Activated naive CD8-positive, alpha-beta T cell treated with anti-CD3 and anti-CD28 coated beads, Interleukin-2, amount 50 U/mL, for 16 hours (primary cell): ENCODE data around the gene ARHGAP12.
"Not testable (repeated sequence)": the region's sequence is repeated elsewhere in the genome, so short reads cannot be mapped to it uniquely, and the experiment has no call there.

ENCODE experiments used
- DNase-seq: peaks from one replicate; pipeline ENCODE4 v3.0.0-alpha.2; 2020; ENCODE audit warnings: low read depth, low spot score

Gene ARHGAP12

GRCh38 chr10:31928549-31929260 lies at the start of gene ARHGAP12:
TSS of gene ARHGAP12 (minus strand) at chr10:31928831. CDS start at chr10:31908855, 19,976 bp downstream.
- peak; percentile 56 for DNase-seq

GRCh38 chr10:31978156-31978483 lies 49.5 kb upstream of the ARHGAP12 start:
- DNase-seq = no peak

DNA sequence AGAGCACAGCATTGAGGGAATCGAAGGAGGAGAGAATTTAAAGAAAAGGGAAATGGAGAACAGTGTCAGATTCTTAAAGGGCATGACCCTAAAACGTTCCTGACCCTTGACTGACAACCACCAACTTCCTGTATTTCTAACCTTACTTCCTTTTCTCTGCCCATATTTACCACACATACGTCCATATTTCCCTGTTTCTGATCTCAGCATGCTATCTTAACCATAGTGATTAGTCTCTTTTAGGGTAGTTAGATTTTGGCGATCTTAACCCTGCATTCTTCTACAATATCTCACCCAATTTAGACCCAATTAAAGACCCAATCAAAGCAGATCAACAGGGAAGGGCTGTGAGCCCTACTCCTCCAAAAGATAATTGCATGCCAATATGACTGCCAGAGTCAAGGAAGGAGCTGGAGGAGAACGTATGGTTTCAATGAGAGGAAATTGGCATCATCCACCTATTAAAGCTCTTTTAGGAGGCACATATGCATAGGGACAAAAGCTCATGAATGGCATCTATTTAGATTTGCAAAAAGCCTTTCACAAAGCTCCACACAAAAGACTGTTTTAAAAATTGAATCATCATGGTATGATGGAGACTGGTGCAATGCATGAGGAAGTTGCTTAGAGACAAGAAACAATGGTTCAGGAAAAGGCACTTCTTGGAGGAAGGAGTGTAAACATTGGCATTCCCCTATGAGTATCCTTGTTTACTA lies 49.0 kb upstream of the ARHGAP12 start:
- DNase-seq = no peak

DNA sequence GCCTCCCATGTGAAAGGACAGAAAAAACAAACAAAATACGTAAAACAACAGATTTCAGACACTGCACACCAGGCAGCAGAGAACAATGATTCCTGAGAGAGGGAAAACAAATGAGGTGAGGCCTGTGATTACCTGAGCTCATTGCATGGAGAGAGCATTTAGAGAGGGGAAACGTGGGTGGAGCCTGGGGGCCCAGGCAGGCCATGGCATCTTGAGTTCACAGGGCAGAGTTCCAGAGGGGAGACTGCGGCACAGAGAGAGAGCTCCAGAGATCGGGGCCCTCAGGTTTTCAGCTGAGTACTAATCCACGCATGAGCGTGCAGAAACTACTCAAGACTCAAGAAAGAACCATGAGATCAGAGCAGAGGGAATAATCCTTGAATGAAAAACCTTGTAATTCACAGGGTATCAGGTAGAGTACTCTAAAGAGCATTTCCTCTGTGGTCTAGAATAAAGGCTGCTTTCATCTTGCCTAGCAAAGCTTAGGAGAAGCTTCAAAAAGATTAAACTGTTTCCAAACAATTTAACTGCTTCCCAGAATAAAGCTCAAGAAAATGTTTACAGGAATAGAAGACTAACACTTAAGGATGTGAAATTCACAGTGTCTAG lies 46.6 kb upstream of the ARHGAP12 start:
- no peak for DNase-seq

DNA sequence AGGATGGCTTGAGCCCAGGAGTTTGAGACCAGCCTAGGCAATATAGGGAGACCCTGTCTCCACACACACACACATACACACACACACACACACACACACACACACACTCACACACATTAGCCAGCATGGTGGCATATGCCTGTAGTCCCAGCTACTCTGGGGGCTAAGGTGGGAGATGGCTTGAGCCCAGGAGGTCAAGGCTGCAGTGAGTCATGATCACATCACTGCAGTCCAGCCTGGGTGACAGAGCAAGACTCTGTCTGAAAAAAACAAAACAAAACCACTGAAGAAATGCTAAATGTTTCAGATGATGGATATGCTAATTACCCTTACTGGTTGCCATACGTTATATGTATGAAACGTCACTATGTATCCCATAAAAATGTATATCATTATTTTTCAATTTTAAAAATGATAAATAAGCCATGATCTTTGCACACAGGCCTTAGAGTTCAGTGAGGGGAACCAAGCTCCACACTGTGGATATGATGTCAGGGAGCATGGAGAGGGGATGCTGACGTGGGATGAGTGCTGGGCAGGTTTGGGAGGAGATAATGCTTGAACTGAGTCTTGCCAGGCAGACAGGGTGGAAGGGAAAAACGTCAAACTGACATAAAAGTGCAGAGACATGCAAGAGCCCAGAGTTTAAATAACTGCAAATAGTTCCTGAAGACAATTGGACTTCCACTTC lies 45.9 kb upstream of the ARHGAP12 start:
- DNase-seq = no peak

DNA sequence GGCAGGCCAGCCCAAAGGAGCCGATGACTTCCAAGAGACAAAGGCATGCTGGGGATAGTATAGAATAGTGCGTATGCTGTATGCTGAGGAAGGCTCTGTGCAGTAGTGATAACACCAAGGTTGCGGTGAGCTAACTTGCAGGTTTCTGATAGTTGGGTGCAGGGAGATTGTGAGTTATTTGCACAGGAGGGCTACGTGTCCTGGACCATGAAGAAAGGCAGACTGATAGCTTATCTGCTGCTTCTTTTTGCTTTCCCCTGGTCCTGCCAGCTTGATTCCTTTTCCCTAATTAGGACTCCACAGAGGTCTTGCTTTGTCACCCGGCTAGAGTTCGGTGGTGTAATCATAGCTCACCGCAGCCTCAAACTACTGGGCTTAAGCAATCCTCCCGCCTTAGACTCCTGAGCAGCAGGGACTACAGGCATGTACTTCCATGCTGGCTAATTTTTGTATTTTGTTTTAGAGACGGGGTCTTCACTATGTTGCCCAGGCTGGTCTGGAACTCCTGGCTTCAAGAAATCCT lies 43.9 kb upstream of the ARHGAP12 start:
- no peak for DNase-seq

- not testable (repeated sequence) for DNase-seq
These were observed 41.2 kb upstream of the ARHGAP12 start for GRCh38 chr10:31969847-31970246.

DNA sequence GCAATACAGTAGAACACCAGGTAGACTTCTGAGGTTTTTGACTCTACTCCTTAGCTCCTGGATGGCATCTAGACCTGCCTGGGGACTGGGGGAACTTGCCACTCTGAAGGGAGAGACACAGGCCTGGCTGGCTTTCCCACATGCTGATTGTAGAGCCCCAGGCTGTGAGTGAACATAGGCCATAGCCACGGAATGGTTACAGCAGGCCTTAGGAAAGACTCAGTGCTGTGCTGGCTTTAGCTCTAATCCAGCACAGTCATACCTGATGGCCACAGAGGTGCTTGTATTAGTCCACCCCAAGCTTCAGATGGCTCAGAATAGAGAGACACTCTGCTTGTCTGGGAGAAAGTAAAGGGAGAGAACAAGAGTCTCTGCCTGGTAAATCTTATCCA lies 35.0 kb upstream of the ARHGAP12 start:
- DNase-seq = no peak

DNA sequence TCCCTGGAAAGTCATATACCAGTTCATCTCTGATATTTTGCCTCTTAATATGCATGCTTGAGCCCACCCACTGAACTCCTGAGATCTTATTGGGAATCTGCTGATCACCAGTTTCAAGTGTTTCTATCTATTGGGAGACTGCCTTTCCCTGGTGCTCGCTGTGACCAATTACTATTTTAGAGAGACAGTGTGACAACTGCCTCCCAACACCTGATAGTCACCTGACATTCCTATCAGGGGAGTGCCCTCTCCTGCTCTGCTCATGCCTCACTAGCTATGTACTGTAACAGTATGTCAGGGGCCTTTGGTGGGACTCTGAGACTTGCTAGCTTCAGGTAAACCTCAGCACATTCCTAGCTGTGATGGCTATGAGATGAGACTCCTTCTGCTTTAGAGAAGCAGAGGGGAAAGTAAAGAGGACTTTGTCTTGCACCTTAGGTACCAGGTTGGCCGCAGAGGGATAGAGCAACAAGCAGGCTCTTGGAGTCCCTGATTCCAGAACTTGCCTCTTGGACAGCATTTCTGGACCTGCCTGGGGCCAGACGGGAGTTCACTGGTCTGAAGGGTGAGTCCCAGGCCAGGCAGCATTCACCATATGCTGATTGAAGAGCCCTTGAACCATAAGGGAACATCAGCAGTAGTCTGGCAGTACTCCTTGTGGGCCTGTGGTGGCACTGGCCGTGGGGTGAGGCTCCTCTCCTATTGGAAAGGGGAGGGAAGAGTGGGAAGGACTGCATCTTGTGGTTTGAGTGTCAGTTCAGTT lies 34.4 kb upstream of the ARHGAP12 start:
- DNase-seq = no peak

- no peak for DNase-seq
These were observed 32.8 kb upstream of the ARHGAP12 start for GRCh38 chr10:31961277-31962074.

DNA sequence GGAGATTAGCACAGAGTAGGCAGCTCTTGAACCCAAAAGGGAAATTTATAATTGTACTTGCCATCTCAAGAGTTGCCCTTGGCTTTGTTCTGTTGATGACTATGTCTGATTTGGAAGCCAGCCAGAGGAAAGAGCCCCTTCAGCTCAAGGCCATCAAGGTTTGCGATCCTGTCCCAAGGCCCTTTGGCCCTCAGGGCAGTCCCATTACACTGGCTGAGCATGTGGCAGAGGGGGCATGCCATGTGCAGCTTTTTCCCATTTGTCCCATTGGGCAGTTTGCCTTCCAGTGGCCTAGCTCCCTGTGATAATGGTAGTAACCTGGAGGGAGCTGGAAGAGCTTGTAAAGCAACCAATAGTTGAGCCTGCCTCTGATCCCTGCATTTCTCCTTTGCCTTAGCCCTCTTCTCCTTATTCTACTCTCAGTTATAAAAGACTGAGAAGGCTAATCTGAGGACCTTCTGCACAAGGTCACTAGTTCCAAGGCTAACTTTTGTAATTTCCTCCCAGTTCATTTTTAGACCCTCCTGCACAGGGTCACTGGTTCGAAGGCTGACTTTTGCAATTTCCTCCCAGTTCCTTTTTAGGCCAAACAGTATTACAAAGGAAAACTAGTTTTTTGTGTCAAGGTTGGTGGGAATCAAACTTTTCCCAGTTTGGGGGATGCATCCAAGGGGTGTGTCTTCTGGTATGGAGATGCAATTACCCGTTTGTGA lies 31.0 kb upstream of the ARHGAP12 start:
- DNase-seq = no peak

GRCh38 chr10:31958856-31959255 lies 30.2 kb upstream of the ARHGAP12 start:
- DNase-seq = no peak

- no peak for DNase-seq
These were observed 27.7 kb upstream of the ARHGAP12 start for GRCh38 chr10:31956200-31956946.

- no peak for DNase-seq
These were observed 26.0 kb upstream of the ARHGAP12 start for GRCh38 chr10:31954410-31955191.

DNA sequence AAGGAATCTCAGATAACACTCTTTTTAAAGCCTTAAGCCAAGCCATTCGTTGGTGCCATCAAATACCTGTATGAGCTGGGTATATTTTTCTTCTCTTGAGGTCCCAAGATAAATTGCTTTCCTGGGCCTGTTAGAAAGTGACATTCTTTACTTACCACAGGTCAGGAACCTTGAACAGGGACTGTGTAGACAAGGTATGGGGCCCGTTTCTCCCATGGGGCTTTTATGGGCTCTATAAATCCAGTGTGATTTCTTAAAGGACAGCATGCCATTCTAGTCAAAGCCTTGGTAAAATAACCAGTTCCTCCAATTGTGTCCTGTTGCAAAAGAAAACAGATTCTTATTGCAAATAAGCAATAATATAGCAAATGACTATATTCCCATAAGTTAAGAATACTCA lies 24.8 kb upstream of the ARHGAP12 start:
- DNase-seq = no peak

DNA sequence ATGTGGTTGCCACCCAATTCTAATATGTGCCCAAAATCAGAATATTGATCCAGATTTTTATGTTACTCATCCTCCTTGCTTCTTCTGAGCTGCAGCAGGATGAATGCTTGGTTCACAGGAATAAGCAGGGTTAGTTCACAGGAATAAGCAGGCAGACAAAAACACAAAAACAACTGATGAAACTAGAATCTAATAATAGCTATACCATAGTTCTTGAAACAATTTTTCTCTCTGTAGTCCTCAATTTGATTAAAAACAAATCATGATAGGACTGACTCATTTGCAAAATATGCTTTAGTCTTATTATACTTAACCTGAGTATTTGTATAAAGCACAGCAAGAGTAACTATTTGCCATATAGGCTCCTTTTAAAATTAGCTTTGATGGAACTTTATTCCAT lies 24.4 kb upstream of the ARHGAP12 start:
- DNase-seq = no peak

DNA sequence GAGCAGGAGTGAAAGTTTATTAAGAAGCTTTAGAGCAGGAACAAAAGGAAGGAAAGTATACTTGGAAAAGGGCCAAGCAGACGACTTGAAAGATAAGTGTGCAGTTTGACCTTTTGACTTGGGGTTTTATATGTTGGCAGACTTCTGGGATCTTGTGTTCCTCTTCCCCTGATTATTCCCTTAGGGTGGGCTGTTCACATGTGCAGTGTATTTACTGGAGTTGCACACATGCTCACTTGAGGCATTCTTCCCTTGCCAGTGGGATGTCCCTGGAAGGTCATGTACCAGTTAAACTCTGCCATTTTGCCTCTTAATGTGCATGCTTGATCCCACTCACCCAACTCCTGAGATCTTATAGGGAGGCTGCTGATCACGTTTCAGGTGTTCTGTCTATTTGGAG lies 23.4 kb upstream of the ARHGAP12 start:
- DNase-seq = no peak

DNA sequence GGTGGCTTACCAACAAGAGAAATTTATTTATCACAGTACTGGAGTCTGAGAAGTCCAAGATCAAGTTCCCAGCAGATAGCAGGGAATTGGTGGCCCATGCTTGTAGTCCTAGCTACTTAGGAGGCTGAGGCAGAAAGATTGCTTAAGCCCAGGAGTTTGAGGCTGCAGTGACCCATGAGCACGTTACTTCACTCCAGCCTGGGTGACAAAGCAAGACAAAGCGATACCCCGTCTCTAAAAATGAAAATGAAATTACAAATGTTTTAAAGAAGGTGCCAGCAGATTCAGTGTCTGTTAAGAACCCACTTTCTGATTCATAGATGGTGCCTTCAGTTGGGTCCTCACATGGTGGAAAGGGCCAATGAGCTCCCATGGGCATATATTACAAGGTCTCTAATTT lies 20.6 kb upstream of the ARHGAP12 start:
- DNase-seq = no peak
